D721Med (cell line): ENCODE results near the gene CYP3A4.

ENCODE experiments used
- DNase-seq: peaks from one replicate; pipeline ENCODE4 v3.0.0; 2011; ENCODE audit warnings: low spot score; ENCODE audit not compliant: insufficient read length
- FAIRE-seq: peaks from 2 replicates; lab custom pipeline; 2011; peaks lifted over from hg19 to GRCh38; lab: Jason Lieb, UNC
- CTCF ChIP-seq: IDR thresholded peaks from 2 replicates; pipeline ENCODE4 v1.5.1; 2012; ENCODE audit warnings: mild to moderate bottlenecking, control low read depth; ENCODE audit not compliant: insufficient read depth; ENCODE audit errors: missing control alignments

CYP3A4 gene

GRCh38 chr7:99709838-99710578 lies 74.0 kb downstream of the CYP3A4 start:
- no peak for DNase-seq
- no peak for FAIRE-seq
- no peak for TF ChIP-seq CTCF

GRCh38 chr7:99709260-99709659 lies 74.7 kb downstream of the CYP3A4 start:
- FAIRE-seq = no peak
- no peak for DNase-seq
- TF ChIP-seq CTCF = no peak

- DNase-seq (no peak), FAIRE-seq (no peak)
- TF ChIP-seq CTCF = no peak
Observed at GRCh38 chr7:99707096-99707495, 76.9 kb downstream of the CYP3A4 start.
